ENCODE results near the gene FGD5.
A peak's percentile ranks its signal among the peaks of the same experiment; 100 is the strongest.

Gene FGD5

GRCh38 chr3:14948609-14949038, 129.9 kb downstream of the FGD5 start:
- no peak for DNase-seq (ENCODE audit: extremely low spot score)
- no peak for TF ChIP-seq CTCF (IDR thresholded peaks at IDR 0.05; ENCODE audit: control extremely low read depth, extremely low read depth, low read depth, missing control alignments)
- CTCF ChIA-PET: interaction anchor here (1.3 kb wide), 1 partner anchor 18 kb away, joined by 3 read pairs; no protein-coding TSS in a partner anchor
- POLR2A ChIA-PET: no interaction called here

- ChIA-PET POLR2A (no interaction called here), CTCF (interaction anchor here (0.7 to 1.3 kb wide), 2 partner anchors 17 to 102 kb away, joined by 3 read pairs; no protein-coding TSS in a partner anchor)
- DNase-seq (ENCODE audit: extremely low spot score): no peak
- TF ChIP-seq CTCF (IDR thresholded peaks at IDR 0.05; ENCODE audit: control extremely low read depth, extremely low read depth, low read depth, missing control alignments): no peak
These were observed 130.4 kb downstream of the FGD5 start for GRCh38 chr3:14949126-14949525.

GRCh38 chr3:14950274-14950673, 131.5 kb downstream of the FGD5 start:
- ChIA-PET POLR2A (no interaction called here), CTCF (interaction anchor here (1.0 to 1.4 kb wide), 2 partner anchors 8 to 39 kb away, joined by 3 read pairs; no protein-coding TSS in a partner anchor)
- no peak for DNase-seq (ENCODE audit: extremely low spot score)
- TF ChIP-seq CTCF (IDR thresholded peaks at IDR 0.05; ENCODE audit: control extremely low read depth, extremely low read depth, low read depth, missing control alignments): no peak

- DNase-seq (ENCODE audit: extremely low spot score): no peak
- POLR2A ChIA-PET: interaction anchor here (1.2 kb wide), 1 partner anchor 10 kb away, joined by 8 read pairs; no protein-coding TSS in a partner anchor
- CTCF ChIA-PET: interaction anchor here (0.9 to 4.3 kb wide), 4 partner anchors 9 to 159 kb away, joined by 3 to 16 read pairs (median 4); no protein-coding TSS in a partner anchor
- no peak for TF ChIP-seq CTCF (IDR thresholded peaks at IDR 0.05; ENCODE audit: control extremely low read depth, extremely low read depth, low read depth, missing control alignments)
These were observed 138.4 kb downstream of the FGD5 start for GRCh38 chr3:14957153-14957552.

GRCh38 chr3:14957925-14958324, 139.2 kb downstream of the FGD5 start:
- TF ChIP-seq CTCF (IDR thresholded peaks at IDR 0.05; ENCODE audit: control extremely low read depth, extremely low read depth, low read depth, missing control alignments): no peak
- CTCF ChIA-PET: interaction anchor here (1.1 to 4.3 kb wide), 4 partner anchors 8 to 158 kb away, joined by 3 to 16 read pairs (median 6); no protein-coding TSS in a partner anchor
- no peak for DNase-seq (ENCODE audit: extremely low spot score)
- POLR2A ChIA-PET: interaction anchor here (0.7 to 1.2 kb wide), 2 partner anchors 11 to 889 kb away, joined by 3 to 8 read pairs; no protein-coding TSS in a partner anchor

GRCh38 chr3:14959359-14959943, 140.7 kb downstream of the FGD5 start:
- ChIA-PET CTCF (interaction anchor here (1.8 kb wide), 1 partner anchor 30 kb away, joined by 6 read pairs; no protein-coding TSS in a partner anchor), POLR2A (no interaction called here)
- peak; percentile 37 for DNase-seq (ENCODE audit: extremely low spot score)
- TF ChIP-seq CTCF (IDR thresholded peaks at IDR 0.05; ENCODE audit: control extremely low read depth, extremely low read depth, low read depth, missing control alignments): no peak
